Activated T-helper 2 cell treated with anti-CD3 and anti-CD28 coated beads, Interferon-gamma antibody, Interleukin-2, Interleukin-4, amounts not matched to agents 10 μg/mL and 5 μg/mL and 100 μg/mL, durations not matched to agents 14 hours and 24 hours and 36 hours (primary cell): ENCODE measurements around the gene CCDC146. TPM values are rescaled to one million over a fixed set of nuclear protein-coding genes. Genes with fewer than 3 reads are reported as not detected.
"Not testable (repeated sequence)": the region's sequence is repeated elsewhere in the genome, so short reads cannot be mapped to it uniquely, and the experiment has no call there.

Source experiments
- DNase-seq: peaks from one replicate; pipeline ENCODE4 v3.0.0; 2021; ENCODE audit warnings: low spot score
- H3K27ac Mint-ChIP-seq: one replicate; pipeline ENCODE4 v1.8.0; 2021; ENCODE audit warnings: mixed read lengths
- H3K27me3 Mint-ChIP-seq: one replicate; pipeline ENCODE4 v1.8.0; 2021; ENCODE audit warnings: low read depth, mixed read lengths
- H3K36me3 Mint-ChIP-seq: one replicate; pipeline ENCODE4 v1.8.0; 2021; ENCODE audit warnings: low read depth, mixed read lengths
- H3K4me1 Mint-ChIP-seq: one replicate; pipeline ENCODE4 v1.8.0; 2021; ENCODE audit warnings: low read depth, mixed read lengths
- H3K4me3 Mint-ChIP-seq: one replicate; pipeline ENCODE4 v1.8.0; 2021; ENCODE audit warnings: low read depth, mild to moderate bottlenecking, moderate library complexity, mixed read lengths
- H3K9me3 Mint-ChIP-seq: one replicate; pipeline ENCODE4 v1.8.0; 2021; ENCODE audit warnings: mixed read lengths
- intact Hi-C: fragments of 100-400 bp; cut with micrococcal nuclease; formaldehyde crosslinking; loops from one replicate; pipeline ENCODE4 v1.15.1; 2023
- total RNA-seq: library from RNA; stranded (reverse); gene quantifications from 2 replicates; pipeline ENCODE4 v1.2.3, GENCODE V29; 2022

Gene CCDC146
- total RNA-seq, 1 donor from 2014 or later, result 2.9 TPM

DNA sequence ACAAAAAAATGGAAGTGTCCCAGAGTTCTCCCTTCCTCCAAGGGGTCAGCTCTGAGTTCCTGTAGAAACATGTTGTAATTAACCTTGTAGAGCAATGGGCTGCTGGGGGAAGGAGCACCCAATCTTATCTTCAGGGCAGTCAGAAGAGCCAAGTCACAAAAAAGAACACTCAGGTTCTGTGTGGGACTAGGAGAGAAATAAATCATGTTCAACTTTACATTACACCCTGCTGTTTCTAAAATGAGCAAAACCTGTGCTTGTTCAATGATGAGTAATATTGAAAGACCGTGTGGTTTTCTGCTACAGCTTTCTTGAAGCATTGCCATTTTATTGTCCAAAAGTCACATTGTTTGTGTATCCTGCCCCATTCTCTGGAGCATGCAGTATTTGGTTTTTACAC is 34.6 kb downstream of the CCDC146 start:
- Mint-ChIP-seq H3K27ac (peak overlapping the region; percentile 90), H3K4me1 (peaks cover 29% of the 10 kb centered on the region), H3K4me3 (peak overlapping the region; percentile 0)
- not testable (repeated sequence) for H3K36me3 Mint-ChIP-seq, DNase-seq, H3K9me3 Mint-ChIP-seq, H3K27me3 Mint-ChIP-seq
- intact Hi-C loops, result loop anchor here (5.0 kb wide), 1 partner anchor 35 kb away; no protein-coding TSS in a partner anchor

DNA sequence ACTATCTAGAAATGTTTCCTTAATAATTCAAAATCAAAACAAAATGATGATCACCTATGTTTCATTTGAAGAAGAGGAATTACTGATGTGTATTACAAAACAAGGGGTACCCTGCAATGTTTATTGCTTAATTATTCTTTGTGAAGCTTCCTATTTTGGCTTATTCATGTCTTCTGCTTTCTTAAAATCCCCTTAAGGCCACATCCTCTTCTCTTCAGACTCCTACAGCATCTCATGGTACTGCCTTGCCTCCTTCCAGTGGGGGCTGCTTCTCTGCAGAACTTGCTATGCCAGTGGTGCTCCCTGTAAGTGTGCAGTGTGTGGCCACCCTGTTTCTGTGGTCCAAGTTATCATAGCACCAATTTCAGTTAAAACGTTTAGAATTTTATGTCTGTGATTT is 35.0 kb downstream of the CCDC146 start:
- H3K9me3 Mint-ChIP-seq, result no peaks in the 10 kb centered on the region
- intact Hi-C loops, result loop anchor here (5.0 kb wide), 1 partner anchor 35 kb away; no protein-coding TSS in a partner anchor
- peak; percentile 12 for DNase-seq
- H3K27ac Mint-ChIP-seq, result peak overlapping the region; percentile 90
- peaks cover 2% of the 10 kb centered on the region for H3K36me3 Mint-ChIP-seq
- no peaks in the 10 kb centered on the region for H3K27me3 Mint-ChIP-seq
- peaks cover 29% of the 10 kb centered on the region for H3K4me1 Mint-ChIP-seq
- peak overlapping the region; percentile 0 for H3K4me3 Mint-ChIP-seq

DNA sequence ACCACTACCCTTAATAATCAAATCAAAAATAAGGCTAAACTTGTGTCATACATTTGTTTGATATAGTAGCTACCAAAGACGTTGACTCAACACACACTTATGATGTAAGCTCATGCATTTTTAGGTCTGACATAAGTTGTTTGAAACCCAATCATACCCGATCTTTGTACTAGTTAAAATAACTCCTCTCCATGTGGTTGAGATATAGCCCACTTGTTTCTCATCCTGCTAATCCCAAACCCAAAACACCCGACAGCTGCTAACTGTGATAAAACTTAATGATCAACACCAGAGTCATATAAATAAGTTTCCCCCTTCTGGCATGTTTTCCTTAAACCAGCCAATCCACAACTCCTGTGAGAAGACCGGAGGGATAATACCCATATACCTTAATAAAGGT is 48.7 kb downstream of the CCDC146 start:
- H3K4me1 Mint-ChIP-seq, intact Hi-C loops: not testable (repeated sequence)

DNA sequence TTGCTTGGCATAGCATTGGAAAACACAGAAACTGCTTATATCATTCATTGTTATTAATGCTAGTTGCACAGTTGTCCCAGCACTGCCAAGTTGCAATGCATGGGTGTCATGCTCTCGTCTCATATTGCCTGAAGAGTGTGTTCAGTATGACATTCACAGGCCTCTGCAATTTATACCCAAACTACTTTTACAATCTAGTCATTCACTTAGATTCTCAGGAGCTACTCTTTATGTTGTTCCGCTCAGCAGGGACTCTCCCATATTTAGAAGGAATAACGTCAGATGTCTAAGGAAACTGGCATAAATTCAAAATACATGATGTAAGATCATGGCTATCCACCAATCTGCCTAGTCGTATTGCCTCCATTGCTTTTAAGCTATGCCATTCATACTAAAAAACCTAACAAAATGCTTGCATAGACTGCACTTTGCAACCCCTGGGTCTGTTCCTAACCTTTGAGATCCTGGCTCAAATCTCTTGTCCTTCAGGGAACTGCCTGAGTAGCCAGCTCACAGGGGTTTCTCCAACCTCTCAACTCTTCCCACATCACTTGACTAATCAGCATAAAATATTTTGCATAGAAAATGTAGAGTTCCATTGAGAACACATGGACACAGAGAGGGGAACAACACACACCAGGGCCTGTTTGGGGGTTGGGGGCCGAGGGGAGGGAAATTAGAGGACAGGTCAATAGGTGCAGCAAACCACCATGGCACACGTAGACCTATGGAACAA is 50.2 kb downstream of the CCDC146 start:
- H3K4me3 Mint-ChIP-seq, H3K36me3 Mint-ChIP-seq, H3K27ac Mint-ChIP-seq, H3K4me1 Mint-ChIP-seq, intact Hi-C loops, H3K27me3 Mint-ChIP-seq, H3K9me3 Mint-ChIP-seq, DNase-seq: not testable (repeated sequence)

More for the DNA sequence above, 48.7 kb downstream of the CCDC146 start:
- H3K9me3 Mint-ChIP-seq, H3K27me3 Mint-ChIP-seq, H3K4me3 Mint-ChIP-seq, H3K27ac Mint-ChIP-seq, DNase-seq, H3K36me3 Mint-ChIP-seq: not testable (repeated sequence)

GRCh38 chr7:77174418-77174817 is 52.0 kb downstream of the CCDC146 start:
- H3K27ac Mint-ChIP-seq, DNase-seq, intact Hi-C loops, H3K4me3 Mint-ChIP-seq, H3K36me3 Mint-ChIP-seq, H3K4me1 Mint-ChIP-seq, H3K27me3 Mint-ChIP-seq, H3K9me3 Mint-ChIP-seq: not testable (repeated sequence)

GRCh38 chr7:77175274-77175800 is 52.9 kb downstream of the CCDC146 start:
- H3K36me3 Mint-ChIP-seq, H3K4me1 Mint-ChIP-seq, H3K9me3 Mint-ChIP-seq, H3K27me3 Mint-ChIP-seq, H3K27ac Mint-ChIP-seq, DNase-seq, H3K4me3 Mint-ChIP-seq, intact Hi-C loops: not testable (repeated sequence)

GRCh38 chr7:77177321-77177904 is 55.0 kb downstream of the CCDC146 start:
- intact Hi-C loops, DNase-seq, H3K9me3 Mint-ChIP-seq, H3K4me1 Mint-ChIP-seq, H3K36me3 Mint-ChIP-seq, H3K4me3 Mint-ChIP-seq, H3K27ac Mint-ChIP-seq, H3K27me3 Mint-ChIP-seq: not testable (repeated sequence)

DNA sequence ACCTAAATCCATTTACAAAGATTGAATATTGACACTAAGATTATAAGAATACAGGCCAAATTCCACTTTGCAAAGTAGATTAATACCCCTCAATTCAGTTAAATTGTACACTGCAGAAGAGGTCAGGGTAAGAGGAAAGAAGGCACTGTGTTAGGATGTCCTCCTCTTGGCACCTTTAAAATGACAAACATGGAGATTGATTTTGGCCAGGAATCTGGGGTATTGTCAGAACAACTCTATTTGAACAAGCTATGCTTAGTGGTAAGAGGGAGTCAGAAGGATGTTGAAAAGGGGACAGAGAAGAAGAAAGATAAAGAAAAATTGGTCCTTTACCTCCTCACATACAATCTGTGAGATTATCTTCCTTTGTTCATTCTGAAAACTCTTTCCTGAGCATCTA is 55.6 kb downstream of the CCDC146 start:
- H3K9me3 Mint-ChIP-seq, DNase-seq, H3K27me3 Mint-ChIP-seq, H3K36me3 Mint-ChIP-seq, H3K4me1 Mint-ChIP-seq, intact Hi-C loops, H3K4me3 Mint-ChIP-seq, H3K27ac Mint-ChIP-seq: not testable (repeated sequence)

DNA sequence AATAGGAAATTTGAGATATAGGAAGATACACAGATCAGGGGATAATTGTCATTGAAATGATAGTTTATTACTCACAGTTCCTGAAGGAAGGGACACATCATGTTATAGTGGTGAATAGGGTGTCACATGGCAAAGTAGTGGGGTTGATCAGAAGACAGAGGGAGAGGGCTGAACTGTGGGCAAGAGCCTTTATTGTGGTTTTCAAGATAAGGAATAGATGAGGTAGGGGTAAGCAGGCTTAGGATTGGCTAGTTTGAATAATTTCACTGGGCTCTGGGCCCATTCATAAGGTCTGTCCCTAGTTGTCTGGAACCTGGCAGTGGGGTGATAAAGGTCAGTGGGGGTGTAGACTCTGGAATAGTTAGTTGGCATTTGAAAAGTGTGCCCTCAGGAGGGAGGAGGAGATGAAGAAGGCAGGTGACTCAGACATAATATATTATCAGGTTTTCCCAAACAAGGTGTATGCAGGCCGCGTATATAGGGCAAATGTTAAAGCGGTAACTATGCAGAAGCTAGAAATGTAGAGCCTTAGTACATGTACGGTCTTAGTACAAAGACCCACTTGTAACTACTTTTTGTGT is 58.7 kb downstream of the CCDC146 start:
- intact Hi-C loops, result no loop called here
- no peak overlapping the region for H3K27ac Mint-ChIP-seq
- no peak for DNase-seq
- H3K36me3 Mint-ChIP-seq, result no peaks in the 10 kb centered on the region
- H3K4me3 Mint-ChIP-seq, result no peak overlapping the region
- H3K9me3 Mint-ChIP-seq, result peaks cover 8% of the 10 kb centered on the region
- peaks cover 6% of the 10 kb centered on the region for H3K4me1 Mint-ChIP-seq
- H3K27me3 Mint-ChIP-seq, result no peaks in the 10 kb centered on the region

DNA sequence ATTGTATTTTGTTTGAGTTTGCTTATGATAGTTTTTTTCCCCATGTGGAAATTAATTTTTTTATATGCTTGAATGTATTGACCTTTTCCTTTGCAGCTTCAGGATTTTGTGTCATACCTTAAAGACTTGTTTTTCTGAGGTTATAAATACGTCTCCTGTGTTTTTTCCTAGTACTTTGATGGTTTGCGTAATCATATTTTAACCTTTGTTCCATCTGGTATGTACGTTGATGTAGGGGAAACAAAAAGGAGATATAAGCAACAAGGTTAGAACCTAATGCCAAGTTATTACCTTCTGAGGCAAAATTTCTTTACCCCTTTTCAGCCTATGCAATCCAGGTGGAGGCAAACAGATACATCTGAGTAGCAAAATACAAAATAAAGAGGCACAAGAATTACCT is 59.3 kb downstream of the CCDC146 start:
- Mint-ChIP-seq H3K27me3 (no peaks in the 10 kb centered on the region), H3K9me3 (peaks cover 10% of the 10 kb centered on the region), H3K36me3 (no peaks in the 10 kb centered on the region), H3K4me1 (peaks cover 6% of the 10 kb centered on the region), H3K4me3 (no peak overlapping the region), H3K27ac (no peak overlapping the region)
- intact Hi-C loops, result no loop called here
- no peak for DNase-seq

DNA sequence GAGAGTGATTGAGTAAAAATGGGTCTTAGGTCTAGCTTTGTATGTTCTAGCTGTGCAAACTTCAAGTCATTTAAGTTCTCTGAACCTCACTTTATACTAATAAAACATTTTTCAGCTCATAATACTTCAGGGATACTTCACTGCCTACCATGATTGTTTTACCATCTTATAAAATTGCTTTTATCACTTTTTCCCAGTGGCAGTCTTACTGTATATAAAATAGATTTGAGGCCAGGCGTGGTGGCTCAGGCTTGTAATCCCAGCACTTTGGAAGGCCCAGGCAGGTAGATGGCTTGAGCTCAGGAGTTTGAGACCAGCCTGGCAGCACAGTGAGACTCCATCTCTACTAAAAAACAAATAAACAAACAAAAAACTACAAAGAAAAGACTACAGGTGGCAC is 59.8 kb downstream of the CCDC146 start:
- Mint-ChIP-seq H3K27me3 (no peaks in the 10 kb centered on the region), H3K4me1 (peaks cover 6% of the 10 kb centered on the region), H3K36me3 (no peaks in the 10 kb centered on the region), H3K27ac (no peak overlapping the region), H3K9me3 (peaks cover 10% of the 10 kb centered on the region), H3K4me3 (no peak overlapping the region)
- intact Hi-C loops, result no loop called here
- no peak for DNase-seq

DNA sequence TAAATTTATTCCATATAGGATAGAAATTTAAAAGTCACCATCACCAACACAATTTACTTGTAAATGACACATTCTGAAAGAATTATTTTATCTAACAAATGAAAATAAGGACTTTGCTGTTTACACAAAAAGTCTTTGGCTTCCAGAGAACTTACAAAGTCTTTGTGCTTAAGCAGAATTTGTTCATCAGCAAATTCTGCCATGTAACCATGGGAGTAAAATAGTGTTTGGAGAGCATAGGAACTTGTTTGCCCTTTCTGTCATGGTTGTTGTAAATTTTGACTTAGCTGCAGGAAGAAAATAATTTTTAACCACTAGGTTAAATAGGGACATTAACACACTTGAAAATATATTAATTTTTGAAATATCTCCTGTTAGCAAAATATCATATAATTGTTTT is 62.0 kb downstream of the CCDC146 start:
- peaks cover 10% of the 10 kb centered on the region for H3K9me3 Mint-ChIP-seq
- H3K4me3 Mint-ChIP-seq, result no peak overlapping the region
- H3K4me1 Mint-ChIP-seq, result peaks cover 7% of the 10 kb centered on the region
- no peaks in the 10 kb centered on the region for H3K27me3 Mint-ChIP-seq
- H3K36me3 Mint-ChIP-seq, result no peaks in the 10 kb centered on the region
- intact Hi-C loops, result no loop called here
- H3K27ac Mint-ChIP-seq, result no peak overlapping the region
- DNase-seq, result no peak

DNA sequence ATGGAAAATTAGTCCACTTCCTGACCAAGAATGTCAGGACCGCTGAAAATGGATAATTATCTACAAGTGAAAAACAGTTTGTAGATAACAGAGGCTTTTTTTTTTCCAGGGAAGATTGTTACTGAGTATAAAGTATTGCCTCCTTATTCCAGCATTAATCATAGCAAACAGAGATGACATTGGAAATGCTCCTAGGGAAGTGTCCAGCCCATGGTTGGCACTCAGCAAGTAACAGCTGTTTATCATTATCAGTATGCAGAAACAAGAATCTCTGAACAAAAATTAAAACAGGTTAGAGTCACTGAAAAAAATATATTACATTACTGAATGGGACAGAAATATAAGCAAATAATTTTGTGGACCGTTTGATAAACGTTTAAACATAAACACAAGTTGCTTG is 62.6 kb downstream of the CCDC146 start:
- H3K27me3 Mint-ChIP-seq, result no peaks in the 10 kb centered on the region
- no peaks in the 10 kb centered on the region for H3K36me3 Mint-ChIP-seq
- intact Hi-C loops, result no loop called here
- no peak overlapping the region for H3K4me3 Mint-ChIP-seq
- H3K27ac Mint-ChIP-seq, result no peak overlapping the region
- H3K4me1 Mint-ChIP-seq, result peaks cover 7% of the 10 kb centered on the region
- DNase-seq, result no peak
- peaks cover 10% of the 10 kb centered on the region for H3K9me3 Mint-ChIP-seq
